ENCODE measurements around the gene PRDM5. TPM values are rescaled to one million over a fixed set of nuclear protein-coding genes. Genes with fewer than 3 reads are reported as not detected.

Gene PRDM5
- total and polyA plus RNA-seq, 2 of the 13 experiments (the other 11 are each of a cell fraction or from before 2014, with no cell fraction given): not detected

DNA sequence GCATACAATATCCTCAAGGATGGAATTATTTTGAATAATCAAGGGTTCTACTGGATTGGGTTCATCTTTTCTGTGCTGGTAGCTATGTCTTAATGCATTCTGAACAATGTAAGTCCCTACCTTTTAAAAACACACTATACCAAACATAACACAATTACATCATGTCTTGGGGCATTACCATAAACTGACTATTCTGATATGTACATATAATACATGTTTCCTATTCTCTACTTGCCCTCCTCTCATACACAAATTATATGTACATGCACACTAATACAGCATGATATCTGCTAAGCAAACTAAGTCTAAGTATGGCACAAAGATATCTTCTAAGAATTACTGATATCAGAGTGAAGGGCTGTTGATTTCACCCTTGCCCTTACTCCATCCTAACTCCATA, 147.1 kb downstream of the PRDM5 start (continued):
- TF ChIP-seq, protein P1, sequence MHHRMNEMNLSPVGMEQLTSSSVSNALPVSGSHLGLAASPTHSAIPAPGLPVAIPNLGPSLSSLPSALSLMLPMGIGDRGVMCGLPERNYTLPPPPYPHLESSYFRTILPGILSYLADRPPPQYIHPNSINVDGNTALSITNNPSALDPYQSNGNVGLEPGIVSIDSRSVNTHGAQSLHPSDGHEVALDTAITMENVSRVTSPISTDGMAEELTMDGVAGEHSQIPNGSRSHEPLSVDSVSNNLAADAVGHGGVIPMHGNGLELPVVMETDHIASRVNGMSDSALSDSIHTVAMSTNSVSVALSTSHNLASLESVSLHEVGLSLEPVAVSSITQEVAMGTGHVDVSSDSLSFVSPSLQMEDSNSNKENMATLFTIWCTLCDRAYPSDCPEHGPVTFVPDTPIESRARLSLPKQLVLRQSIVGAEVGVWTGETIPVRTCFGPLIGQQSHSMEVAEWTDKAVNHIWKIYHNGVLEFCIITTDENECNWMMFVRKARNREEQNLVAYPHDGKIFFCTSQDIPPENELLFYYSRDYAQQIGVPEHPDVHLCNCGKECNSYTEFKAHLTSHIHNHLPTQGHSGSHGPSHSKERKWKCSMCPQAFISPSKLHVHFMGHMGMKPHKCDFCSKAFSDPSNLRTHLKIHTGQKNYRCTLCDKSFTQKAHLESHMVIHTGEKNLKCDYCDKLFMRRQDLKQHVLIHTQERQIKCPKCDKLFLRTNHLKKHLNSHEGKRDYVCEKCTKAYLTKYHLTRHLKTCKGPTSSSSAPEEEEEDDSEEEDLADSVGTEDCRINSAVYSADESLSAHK (CRISPR knock-in tag; IDR thresholded peaks at IDR 0.05; ENCODE audit: borderline replicate concordance): no peak
- no peak for TF ChIP-seq HOXA3 (CRISPR knock-in tag; IDR thresholded peaks at IDR 0.05)
- TF ChIP-seq PRMT3 (CRISPR knock-in tag; IDR thresholded peaks at IDR 0.05; ENCODE audit: borderline replicate concordance, low read depth): no peak

DNA sequence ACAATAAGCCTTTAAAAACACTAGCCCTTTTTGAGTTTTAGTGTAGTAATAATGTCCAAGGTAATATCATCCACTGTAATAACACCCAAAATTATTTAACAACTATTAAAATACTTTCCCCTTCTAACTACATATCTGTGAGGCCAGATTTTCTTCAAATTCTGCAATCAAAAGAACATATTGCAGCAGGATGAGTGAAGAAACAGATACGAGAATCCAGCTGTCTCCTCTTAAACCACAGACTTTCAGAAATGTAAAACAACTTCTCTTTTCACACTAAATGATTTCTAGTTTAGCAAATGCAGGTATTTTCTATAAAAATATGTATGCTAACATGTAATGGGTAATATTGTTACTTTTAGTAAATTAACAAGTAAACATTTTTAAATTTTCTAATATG, 148.9 kb downstream of the PRDM5 start:
- no peaks in the 10 kb centered on the region for H3K9me3 ChIP-seq (ENCODE audit: low read length)
- no peaks in the 10 kb centered on the region for H3K79me2 ChIP-seq (ENCODE audit: insufficient read depth, low read length)
- ChIA-PET CTCF (ENCODE audit: low intra/inter-chr PET ratio, low total read pairs) (no interaction called here), POLR2A (no interaction called here)
- in situ Hi-C loops (cut with HindIII; ENCODE audit: extremely low pct_ligation_motif_present, low pct_unique_long_range_greater_than_20kb): no loop called here
- FAIRE-seq (no peak), ATAC-seq (no peak), DNase-seq (ENCODE audit: low spot score) (no peak)
- H2AFZ ChIP-seq (ENCODE audit: low read length): no peak overlapping the region
- H3K27ac ChIP-seq (ENCODE audit: extremely low read length, insufficient read depth, low read length): no peak overlapping the region
- no peak overlapping the region for H3K4me3 ChIP-seq (replicated peaks in 1 of 3; ENCODE audit: insufficient read depth in 1 of 3, low read depth in 2 of 3, low read length in 3 of 3)
- no peaks in the 10 kb centered on the region for H3K36me3 ChIP-seq (replicated peaks in 1 of 2; ENCODE audit: control insufficient read depth in 1 of 2, insufficient read depth in 2 of 2, low read length in 2 of 2)
- BruUV-seq (replicated peaks): no TSS peak
- H3K4me1 ChIP-seq (ENCODE audit: insufficient read depth, low read length): no peaks in the 10 kb centered on the region
- TF ChIP-seq ZNF34 (CRISPR knock-in tag; IDR thresholded peaks at IDR 0.05; ENCODE audit: borderline replicate concordance) (no peak), MLLT10 (CRISPR knock-in tag; IDR thresholded peaks at IDR 0.05) (no peak), PLRG1 (conservative IDR thresholded peaks at IDR 0.05) (no peak), TCF7L2 (IDR thresholded peaks at IDR 0.05; ENCODE audit: low read depth, low read length) (no peak), PAF1 (CRISPR knock-in tag; IDR thresholded peaks at IDR 0.05) (no peak), ZFP62 (CRISPR knock-in tag; IDR thresholded peaks at IDR 0.05) (no peak), ATF7 (IDR thresholded peaks at IDR 0.05) (no peak), ATF7 (CRISPR knock-in tag; IDR thresholded peaks at IDR 0.05) (no peak), KLF12 (CRISPR knock-in tag; IDR thresholded peaks at IDR 0.05; ENCODE audit: borderline replicate concordance) (no peak)
- no peak overlapping the region for H3K4me2 ChIP-seq (ENCODE audit: low read depth, low read length)
- no peaks in the 10 kb centered on the region for H3K27me3 ChIP-seq (ENCODE audit: control insufficient read depth in 1 of 2, insufficient read depth in 2 of 2, low read length in 2 of 2)
- intact Hi-C loops (cut with micrococcal nuclease; ENCODE audit: unreplicated experiment): no loop called here
- no peak overlapping the region for H3K9ac ChIP-seq (ENCODE audit: insufficient read depth, low read depth, low read length)
- 3% methylated on average over 1 of the region's 1 CpG for WGBS (ENCODE audit: low lambda C conversion rate)
- no peaks in the 10 kb centered on the region for H4K20me1 ChIP-seq (ENCODE audit: insufficient read depth, low read length)
